ENCODE results near the gene SNU13.
"Not testable (repeated sequence)": the region's sequence is repeated elsewhere in the genome, so short reads cannot be mapped to it uniquely, and the experiment has no call there.

SNU13 gene

DNA sequence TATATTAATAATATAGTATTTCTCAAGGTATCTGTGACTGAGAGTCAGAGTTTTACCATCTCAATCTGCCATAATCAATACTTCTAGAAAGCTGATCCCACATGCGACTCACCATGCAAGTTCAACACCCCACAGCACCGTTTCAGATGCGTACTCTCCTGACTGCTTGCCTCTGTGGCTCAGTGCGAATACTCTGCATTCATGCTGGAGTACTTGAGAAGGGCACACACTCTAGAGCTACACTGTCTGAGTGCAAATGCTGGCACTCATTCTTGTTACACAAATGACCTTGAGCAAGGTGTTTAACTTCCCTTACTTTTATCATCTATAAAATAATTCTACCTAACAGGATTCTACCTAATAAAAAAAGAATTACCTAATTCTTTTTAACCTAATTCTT lies 12.5 kb downstream of the SNU13 start:
- no peak for DNase-seq

DNA sequence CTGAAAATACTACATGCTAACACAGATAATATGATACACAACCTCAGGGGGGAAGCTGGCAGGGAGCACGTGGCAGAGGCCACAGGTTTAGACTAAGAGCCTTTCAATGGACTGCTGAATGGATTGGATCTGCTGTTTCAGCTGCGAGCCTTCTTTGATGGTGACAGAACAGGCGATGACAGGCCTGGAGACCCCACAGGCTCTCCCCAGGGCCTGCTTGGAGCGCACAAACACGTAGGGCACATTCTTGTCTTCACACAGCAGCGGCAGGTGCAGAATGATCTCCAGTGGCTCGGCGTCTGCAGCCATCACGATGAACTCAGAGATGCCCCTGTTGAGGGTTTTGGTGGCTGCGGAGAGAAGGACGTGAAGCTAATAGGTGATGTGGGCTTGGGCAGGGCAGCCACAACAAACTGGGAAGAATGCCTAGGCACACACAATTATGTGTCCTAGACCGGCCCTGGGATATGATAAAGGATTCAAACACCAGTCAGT lies 13.8 kb downstream of the SNU13 start:
- no peak for DNase-seq

DNA sequence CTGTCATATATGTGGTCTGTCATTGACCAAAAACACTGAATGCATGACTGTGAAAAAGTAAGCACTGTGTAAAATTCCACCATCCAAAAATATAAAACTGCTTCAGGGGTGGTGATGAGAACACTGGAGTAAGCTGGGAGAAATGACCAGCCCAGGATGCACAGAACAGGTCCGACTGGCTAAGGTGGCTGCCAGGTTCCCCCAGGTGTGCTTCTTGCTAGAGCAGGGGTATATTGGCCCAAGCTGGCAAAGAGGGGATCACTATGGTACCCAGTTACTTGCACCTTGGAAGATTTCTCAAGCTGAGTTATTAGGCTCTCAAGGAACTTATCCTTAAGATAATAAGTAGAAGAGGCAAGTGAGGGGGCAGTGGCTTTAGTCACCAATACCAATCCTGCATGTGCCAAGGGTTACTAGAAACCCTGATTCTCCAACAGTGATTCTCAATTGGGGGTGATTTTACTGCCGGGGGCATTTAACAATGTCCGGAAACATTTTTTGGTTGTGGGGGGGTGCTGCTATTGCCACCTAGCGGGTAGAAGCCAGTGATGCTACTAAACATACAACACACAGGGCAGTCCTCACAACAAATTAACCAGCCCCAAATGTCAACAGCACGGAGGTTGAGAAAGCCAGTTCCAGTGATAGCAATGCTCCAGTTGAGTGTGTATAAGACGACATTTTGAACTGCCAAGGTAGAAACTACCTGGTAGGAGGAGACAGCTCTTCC lies 15.7 kb downstream of the SNU13 start:
- DNase-seq, result no peak

- DNase-seq, result not testable (repeated sequence)
These were observed 16.6 kb downstream of the SNU13 start for GRCh38 chr22:41672096-41672495.

GRCh38 chr22:41668971-41669911 lies 19.4 kb downstream of the SNU13 start:
- DNase-seq, result no peak

DNA sequence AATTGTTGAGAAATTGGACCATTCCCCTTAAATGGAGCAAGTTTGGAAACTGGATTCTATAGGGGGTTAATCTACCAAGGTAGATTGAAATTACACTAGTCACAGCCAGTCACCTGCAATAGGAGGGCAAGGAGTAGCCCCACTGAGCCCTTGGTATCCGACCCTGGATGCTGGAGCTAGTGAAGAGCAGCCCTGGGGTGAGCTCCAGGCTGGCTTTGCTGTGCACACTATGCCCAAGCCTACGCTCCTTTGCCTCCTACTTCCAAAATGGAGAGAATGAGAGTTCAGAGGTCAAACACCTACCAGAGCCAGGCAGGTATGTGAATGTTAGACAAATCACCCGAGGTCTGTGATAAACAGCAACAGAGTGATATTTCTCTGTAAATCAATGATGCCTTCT lies 23.7 kb downstream of the SNU13 start:
- no peak for DNase-seq

- DNase-seq, result no peak
These were observed 24.2 kb downstream of the SNU13 start for GRCh38 chr22:41664490-41664889.

DNA sequence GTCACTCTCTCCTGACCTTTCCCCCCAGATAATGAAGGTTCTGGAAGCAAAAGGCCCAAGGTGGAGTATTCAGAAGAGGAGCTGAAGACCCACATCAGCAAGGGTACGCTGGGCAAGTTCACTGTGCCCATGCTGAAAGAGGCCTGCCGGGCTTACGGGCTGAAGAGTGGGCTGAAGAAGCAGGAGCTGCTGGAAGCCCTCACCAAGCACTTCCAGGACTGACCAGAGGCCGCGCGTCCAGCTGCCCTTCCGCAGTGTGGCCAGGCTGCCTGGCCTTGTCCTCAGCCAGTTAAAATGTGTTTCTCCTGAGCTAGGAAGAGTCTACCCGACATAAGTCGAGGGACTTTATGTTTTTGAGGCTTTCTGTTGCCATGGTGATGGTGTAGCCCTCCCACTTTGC lies 25.1 kb downstream of the SNU13 start:
- DNase-seq, result not testable (repeated sequence)

DNA sequence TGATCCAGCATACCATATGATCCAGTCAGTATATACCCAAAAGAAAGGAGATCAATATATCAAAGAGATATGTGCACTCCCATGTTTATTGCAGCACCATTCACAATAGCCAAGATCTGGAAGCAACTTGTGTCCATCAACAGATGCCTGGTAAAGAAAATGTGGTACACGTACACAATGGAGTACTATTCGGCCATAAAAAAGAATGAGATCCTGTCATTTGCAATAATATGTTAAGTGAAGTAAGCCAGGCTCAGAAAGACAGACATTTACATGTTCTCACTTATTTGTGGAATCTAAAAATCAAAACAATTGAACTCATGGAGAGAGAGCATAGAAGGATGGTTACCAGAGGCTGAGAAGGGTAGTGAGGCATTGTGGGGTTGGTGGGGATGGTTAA lies 27.0 kb downstream of the SNU13 start:
- no peak for DNase-seq

- DNase-seq, result no peak
These were observed 27.6 kb downstream of the SNU13 start for GRCh38 chr22:41661088-41661487.

- no peak for DNase-seq
These were observed 28.3 kb downstream of the SNU13 start for GRCh38 chr22:41660416-41660815.

- DNase-seq, result no peak
These were observed 28.7 kb downstream of the SNU13 start for GRCh38 chr22:41659941-41660340.

DNA sequence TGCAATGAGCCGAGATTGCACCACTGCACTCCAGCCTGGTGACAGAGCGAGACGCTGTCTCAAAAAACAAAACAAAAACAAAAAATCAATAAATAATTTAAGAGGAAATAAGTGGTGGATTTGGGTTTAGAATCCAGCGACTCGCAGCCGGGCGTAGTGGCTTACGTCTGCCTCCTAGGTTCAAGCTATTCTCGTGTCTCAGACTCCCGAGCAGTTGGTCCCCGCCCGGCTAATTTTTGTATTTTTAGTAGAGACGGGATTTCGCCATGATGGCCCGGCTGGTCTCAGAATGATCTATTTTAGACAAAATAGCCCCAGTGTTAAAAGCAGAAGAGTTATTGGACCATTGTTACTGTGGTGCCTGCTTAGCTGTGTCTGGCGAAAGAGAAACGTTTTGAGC lies 29.8 kb downstream of the SNU13 start:
- DNase-seq, result no peak

GRCh38 chr22:41657709-41658108 lies 31.0 kb downstream of the SNU13 start:
- no peak for DNase-seq

DNA sequence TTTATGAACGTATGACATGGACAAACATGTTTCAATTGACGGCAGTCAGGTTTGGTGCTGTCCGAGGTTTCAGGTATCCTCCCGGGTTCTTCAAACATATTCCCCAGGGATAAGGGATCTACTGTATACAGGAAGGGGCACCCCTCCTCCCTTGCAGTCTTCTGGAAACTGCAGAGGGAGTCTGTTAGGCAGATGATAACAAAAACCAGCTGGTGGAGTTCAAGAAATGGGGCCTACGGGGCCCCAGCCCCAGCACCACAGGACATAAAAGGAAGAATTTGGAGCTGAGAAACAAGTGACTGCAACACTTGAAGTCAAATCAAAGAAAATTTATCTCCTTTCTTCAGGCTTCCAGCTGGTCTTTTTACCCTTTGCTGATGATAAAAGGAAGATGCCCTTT lies 32.1 kb downstream of the SNU13 start:
- no peak for DNase-seq

DNA sequence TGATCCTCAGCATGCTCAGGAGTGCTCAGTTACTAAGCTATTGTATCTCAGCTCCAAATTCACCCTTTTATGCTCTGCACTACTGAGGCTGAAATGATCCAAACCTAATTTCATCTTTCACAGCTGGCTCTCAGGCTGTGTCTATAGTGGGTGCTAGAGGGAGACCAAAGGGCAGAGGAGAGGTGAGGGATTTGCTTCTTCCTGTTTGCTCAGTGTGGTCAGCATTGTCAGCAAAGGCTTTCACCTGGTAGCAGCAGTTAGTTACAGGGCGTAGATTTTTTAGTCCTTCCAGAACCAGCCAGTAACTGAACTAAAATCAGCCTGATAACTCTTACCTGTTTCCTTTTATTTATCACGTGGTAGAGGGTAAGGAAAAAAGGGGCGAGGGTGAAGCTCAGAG lies 34.3 kb downstream of the SNU13 start:
- no peak for DNase-seq

DNA sequence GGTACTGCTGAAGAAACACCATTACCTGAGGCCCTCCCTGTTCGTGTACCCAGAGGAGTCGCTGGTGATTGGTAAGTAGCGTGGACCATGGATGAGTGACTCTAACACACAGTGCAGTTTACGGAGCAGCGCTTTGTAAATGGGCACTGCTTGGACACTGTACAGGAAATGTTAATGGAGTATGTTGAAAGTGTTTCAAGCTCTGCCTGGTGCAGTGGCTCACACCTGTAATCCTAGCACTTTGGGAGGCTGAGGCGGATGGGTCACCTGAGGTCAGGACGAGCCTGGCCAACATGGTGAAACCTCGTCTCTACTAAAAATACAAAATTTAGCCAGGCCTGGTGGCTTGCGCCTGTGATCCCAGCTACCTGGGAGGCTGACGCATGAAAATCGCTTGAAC lies 37.8 kb downstream of the SNU13 start:
- no peak for DNase-seq

DNA sequence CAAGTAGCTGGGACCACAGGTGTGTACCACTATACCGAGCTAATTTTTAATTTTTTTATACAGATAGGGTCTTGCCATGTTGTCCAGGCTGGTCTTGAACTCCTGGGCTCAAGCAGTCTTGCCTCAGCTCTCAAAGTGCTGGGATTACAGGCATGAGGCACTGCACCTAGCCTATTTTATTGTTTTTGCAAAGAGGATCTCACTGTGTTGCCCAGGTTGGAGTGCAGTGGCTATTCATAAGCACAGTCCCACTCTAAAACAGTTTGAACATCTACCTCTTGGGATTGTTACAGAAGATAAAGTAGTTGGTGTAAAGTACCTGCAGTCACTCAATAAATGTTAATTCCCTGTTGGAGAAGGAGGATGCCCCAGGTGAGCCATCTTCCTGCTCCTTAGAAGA lies 38.4 kb downstream of the SNU13 start:
- no peak for DNase-seq

GRCh38 chr22:41648432-41648831 lies 40.2 kb downstream of the SNU13 start:
- no peak for DNase-seq

DNA sequence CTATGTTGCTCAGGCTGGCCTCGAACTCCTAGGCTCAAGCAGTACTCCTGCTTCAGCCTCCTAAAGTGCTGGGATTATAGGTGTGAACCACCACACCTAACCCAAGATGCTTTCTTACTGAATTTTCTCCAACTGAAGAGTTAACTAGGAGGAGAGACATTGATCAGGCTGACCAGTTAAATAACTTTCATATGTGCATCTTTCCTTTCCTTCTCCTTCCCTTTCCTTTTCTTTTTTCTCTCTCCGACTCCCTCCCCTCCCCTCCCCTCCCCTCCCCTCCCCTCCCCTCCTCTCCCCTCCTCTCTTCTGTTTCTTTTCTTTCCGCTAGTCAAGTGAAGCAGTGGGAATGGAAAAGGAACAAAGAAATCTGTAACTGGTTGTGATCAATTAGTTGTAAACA lies 40.9 kb downstream of the SNU13 start:
- DNase-seq, result no peak

DNA sequence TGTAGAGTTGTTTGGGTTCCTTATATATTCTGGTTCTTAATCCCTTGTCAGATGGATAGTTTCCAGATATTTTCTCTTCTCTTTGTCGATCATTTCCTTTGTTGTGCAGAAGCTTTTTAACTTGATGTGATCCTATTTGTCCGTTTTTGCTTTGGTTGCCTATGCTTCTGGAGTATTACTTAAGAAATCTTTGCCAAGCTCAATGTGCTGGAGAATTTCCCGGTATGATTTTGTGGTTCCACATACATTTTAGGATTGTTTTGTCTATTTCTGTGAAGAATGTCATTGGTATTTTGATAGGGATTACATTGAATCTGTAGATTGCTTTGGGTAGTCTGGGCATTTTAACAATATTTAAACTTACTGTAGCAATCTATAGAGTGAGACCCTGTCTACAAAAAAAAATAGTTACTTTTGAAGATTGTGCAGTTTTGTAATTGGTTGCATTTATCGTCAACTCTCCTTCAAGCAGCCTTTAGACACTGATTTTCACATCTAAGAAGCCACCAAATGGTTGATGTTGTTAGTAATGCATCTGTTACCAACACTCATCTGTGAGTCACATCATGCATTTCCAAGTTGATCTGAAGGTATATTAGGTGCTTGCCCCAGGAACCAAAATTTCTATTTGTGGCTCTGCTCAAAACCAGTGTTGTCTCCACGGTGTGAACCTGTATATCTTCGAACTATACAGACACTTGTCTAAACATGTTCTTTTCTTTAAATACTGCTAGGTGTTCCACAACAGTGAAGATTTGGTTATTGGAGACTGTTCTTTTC lies 46.1 kb downstream of the SNU13 start:
- DNase-seq, result no peak

- no peak for DNase-seq
These were observed 46.8 kb downstream of the SNU13 start for GRCh38 chr22:41641854-41642253.

GRCh38 chr22:41638748-41639147 lies 49.9 kb downstream of the SNU13 start:
- no peak for DNase-seq

Measured in NCI-H524 treated with DMSO at 0.1 percent for 48 hours (cell line).